Measurements from ENCODE around the gene DUSP14.

DNA sequence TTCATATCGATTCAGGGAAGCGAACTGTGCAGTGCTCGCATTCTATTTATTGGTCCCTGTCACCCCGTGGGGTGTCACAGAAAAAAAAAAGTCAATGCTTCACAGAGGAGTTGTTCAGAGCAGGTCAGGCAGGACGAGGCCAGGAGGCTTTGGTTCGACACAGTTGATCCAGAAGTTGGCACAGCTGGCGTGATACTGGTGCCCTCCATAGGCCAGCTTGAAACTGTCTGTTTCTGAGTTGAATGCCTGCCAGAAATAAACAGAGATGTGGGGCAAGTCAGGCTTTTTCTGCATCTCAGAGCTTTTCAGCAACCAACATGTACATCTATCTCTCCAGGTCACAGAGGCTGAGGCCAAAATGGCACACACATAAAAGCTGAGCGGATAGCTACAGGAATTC, 29.1 kb downstream of the DUSP14 start:
- TF ChIP-seq, protein P1, sequence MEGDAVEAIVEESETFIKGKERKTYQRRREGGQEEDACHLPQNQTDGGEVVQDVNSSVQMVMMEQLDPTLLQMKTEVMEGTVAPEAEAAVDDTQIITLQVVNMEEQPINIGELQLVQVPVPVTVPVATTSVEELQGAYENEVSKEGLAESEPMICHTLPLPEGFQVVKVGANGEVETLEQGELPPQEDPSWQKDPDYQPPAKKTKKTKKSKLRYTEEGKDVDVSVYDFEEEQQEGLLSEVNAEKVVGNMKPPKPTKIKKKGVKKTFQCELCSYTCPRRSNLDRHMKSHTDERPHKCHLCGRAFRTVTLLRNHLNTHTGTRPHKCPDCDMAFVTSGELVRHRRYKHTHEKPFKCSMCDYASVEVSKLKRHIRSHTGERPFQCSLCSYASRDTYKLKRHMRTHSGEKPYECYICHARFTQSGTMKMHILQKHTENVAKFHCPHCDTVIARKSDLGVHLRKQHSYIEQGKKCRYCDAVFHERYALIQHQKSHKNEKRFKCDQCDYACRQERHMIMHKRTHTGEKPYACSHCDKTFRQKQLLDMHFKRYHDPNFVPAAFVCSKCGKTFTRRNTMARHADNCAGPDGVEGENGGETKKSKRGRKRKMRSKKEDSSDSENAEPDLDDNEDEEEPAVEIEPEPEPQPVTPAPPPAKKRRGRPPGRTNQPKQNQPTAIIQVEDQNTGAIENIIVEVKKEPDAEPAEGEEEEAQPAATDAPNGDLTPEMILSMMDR (IDR thresholded peaks at IDR 0.05 in 8 of 11, conservative IDR thresholded peaks at IDR 0.05 in 3 of 11), result no peak
- TF ChIP-seq POLR2A (IDR thresholded peaks at IDR 0.05) (no peak), POLR2AphosphoS5 (IDR thresholded peaks at IDR 0.05) (no peak)

All from spleen (tissue), 7 donors.